Cardiac septum (tissue), 1 donor: ENCODE measurements around the gene GSG1L. TPM values are rescaled to one million over a fixed set of nuclear protein-coding genes. Genes with fewer than 3 reads are reported as not detected.

ENCODE experiments used
- DNase-seq: peaks from one replicate; pipeline ENCODE4 v3.0.0-alpha.2; 2020; ENCODE audit warnings: low spot score
- intact Hi-C: fragments of 100-400 bp; cut with DNase I; formaldehyde crosslinking; loops from one replicate; pipeline ENCODE4 v1.14.0; 2022
- total RNA-seq: library from RNA; stranded (reverse); fragmentation: NEBNext Ultra II Directional; extraction: Animal tissue kit (Norgen Biotek cat#: 25700); gene quantifications from one replicate; pipeline ENCODE4 v1.2.1, GENCODE V29; 2021
- donor health status: DM: no; HTN: no; CAD: no.

Gene GSG1L
- total RNA-seq, 1 donor from 2014 or later = 8.0 TPM

GRCh38 chr16:27925612-27926011 is 137.9 kb downstream of the GSG1L start:
- peak; percentile 64 for DNase-seq
- intact Hi-C loops = no loop called here

GRCh38 chr16:27924411-27925118 is 138.9 kb downstream of the GSG1L start:
- intact Hi-C loops = no loop called here
- DNase-seq = no peak

- DNase-seq = no peak
These were observed 139.8 kb downstream of the GSG1L start for GRCh38 chr16:27923751-27924150.

GRCh38 chr16:27922433-27922832 is 141.1 kb downstream of the GSG1L start:
- DNase-seq = peak; percentile 19
- intact Hi-C loops = no loop called here

More at GRCh38 chr16:27923751-27924150, 139.8 kb downstream of the GSG1L start:
- intact Hi-C loops = no loop called here

- no peak for DNase-seq
- intact Hi-C loops = no loop called here
These were observed 142.4 kb downstream of the GSG1L start for GRCh38 chr16:27921134-27921533.

- intact Hi-C loops = no loop called here
- peak; percentile 71 for DNase-seq
These were observed 143.1 kb downstream of the GSG1L start for GRCh38 chr16:27920391-27920891.

- DNase-seq = peak; percentile 27
These were observed 144.8 kb downstream of the GSG1L start for GRCh38 chr16:27918755-27919154.

GRCh38 chr16:27917949-27918348 is 145.6 kb downstream of the GSG1L start:
- intact Hi-C loops = no loop called here
- DNase-seq = no peak

More at GRCh38 chr16:27918755-27919154, 144.8 kb downstream of the GSG1L start:
- intact Hi-C loops = no loop called here

- intact Hi-C loops = no loop called here
- DNase-seq = no peak
These were observed 152.0 kb downstream of the GSG1L start for GRCh38 chr16:27911486-27911885.

- no peak for DNase-seq
- intact Hi-C loops = no loop called here
These were observed 156.0 kb downstream of the GSG1L start for GRCh38 chr16:27907457-27907972.

GRCh38 chr16:27906883-27907282 is 156.6 kb downstream of the GSG1L start:
- DNase-seq = no peak
- intact Hi-C loops = no loop called here

- no peak for DNase-seq
- intact Hi-C loops = no loop called here
These were observed 160.4 kb downstream of the GSG1L start for GRCh38 chr16:27903046-27903655.

- DNase-seq = no peak
- intact Hi-C loops = no loop called here
These were observed 161.0 kb downstream of the GSG1L start for GRCh38 chr16:27902551-27902950.

GRCh38 chr16:27901956-27902355 is 161.6 kb downstream of the GSG1L start:
- DNase-seq = no peak
- intact Hi-C loops = no loop called here

- no peak for DNase-seq
- intact Hi-C loops = no loop called here
These were observed 163.8 kb downstream of the GSG1L start for GRCh38 chr16:27899736-27900135.

- no peak for DNase-seq
- intact Hi-C loops = no loop called here
These were observed 169.1 kb downstream of the GSG1L start for GRCh38 chr16:27894386-27894785.

GRCh38 chr16:27892879-27893278 is 170.6 kb downstream of the GSG1L start:
- no peak for DNase-seq
- intact Hi-C loops = no loop called here

GRCh38 chr16:27890866-27891265 is 172.6 kb downstream of the GSG1L start:
- no peak for DNase-seq
- intact Hi-C loops = no loop called here

GRCh38 chr16:27890006-27890405 is 173.5 kb downstream of the GSG1L start:
- DNase-seq = no peak
- intact Hi-C loops = no loop called here

GRCh38 chr16:27883576-27883975 is 179.9 kb downstream of the GSG1L start:
- intact Hi-C loops = no loop called here
- DNase-seq = no peak

- intact Hi-C loops = no loop called here
- no peak for DNase-seq
These were observed 183.2 kb downstream of the GSG1L start for GRCh38 chr16:27880287-27880686.
